Trophoblast cell (in vitro differentiated cells and primary cell): ENCODE measurements around the gene EFHC1.

ENCODE experiments used
- DNase-seq, 2 donors: peaks; one replicate each; pipeline ENCODE4 v3.0.0-alpha.2; 2016
- H2AFZ ChIP-seq: 2 replicates; pipeline ENCODE4 v1.6.1; 2013; ENCODE audit warnings: low read length, moderate library complexity, mild to moderate bottlenecking; ENCODE audit not compliant: insufficient read depth, poor library complexity
- H2AK5ac ChIP-seq: 2 replicates; pipeline ENCODE4 v1.6.1; 2013; ENCODE audit warnings: mild to moderate bottlenecking, low read length
- H2BK120ac ChIP-seq: 2 replicates; pipeline ENCODE4 v1.6.1; 2013; ENCODE audit warnings: low read length, mild to moderate bottlenecking, moderate library complexity; ENCODE audit not compliant: insufficient read depth, poor library complexity
- H2BK12ac ChIP-seq: 2 replicates; pipeline ENCODE4 v1.6.1; 2013; ENCODE audit warnings: mild to moderate bottlenecking, low read length, moderate library complexity
- H2BK5ac ChIP-seq: 2 replicates; pipeline ENCODE4 v1.6.1; 2013; ENCODE audit warnings: low read length, low read depth, moderate library complexity, mild to moderate bottlenecking; ENCODE audit not compliant: poor library complexity
- H3K14ac ChIP-seq: 2 replicates; pipeline ENCODE4 v1.6.1; 2013; ENCODE audit warnings: mild to moderate bottlenecking, low read length
- H3K18ac ChIP-seq: 2 replicates; pipeline ENCODE4 v1.6.1; 2013; ENCODE audit warnings: mild to moderate bottlenecking, low read length
- H3K23ac ChIP-seq: 2 replicates; pipeline ENCODE4 v1.6.1; 2013; ENCODE audit warnings: low read length
- H3K27ac ChIP-seq: 2 replicates; pipeline ENCODE4 v1.5.1; 2013; ENCODE audit warnings: low read depth, mild to moderate bottlenecking, inconsistent platforms, low read length, moderate library complexity
- H3K27me3 ChIP-seq: 2 replicates; pipeline ENCODE4 v1.6.1; 2013; ENCODE audit warnings: inconsistent platforms, mild to moderate bottlenecking, low read length, moderate library complexity; ENCODE audit not compliant: insufficient read depth
- H3K36me3 ChIP-seq, 2 experiments: 1 replicate in 1 of 2; 2 replicates in 1 of 2; pipeline ENCODE4 v1.6.1; 2013; ENCODE audit warnings: low read length in 2 of 2, mild to moderate bottlenecking in 2 of 2, moderate library complexity in 1 of 2; ENCODE audit not compliant: insufficient read depth in 2 of 2, control insufficient read depth in 1 of 2
- H3K4ac ChIP-seq: 2 replicates; pipeline ENCODE4 v1.6.1; 2013; ENCODE audit warnings: low read depth, mild to moderate bottlenecking, low read length, moderate library complexity
- H3K4me1 ChIP-seq, 2 experiments: 1 replicate in 1 of 2; 2 replicates in 1 of 2; pipeline ENCODE4 v1.6.1; 2013; ENCODE audit warnings: low read length in 2 of 2, mild to moderate bottlenecking in 2 of 2, moderate library complexity in 1 of 2; ENCODE audit not compliant: insufficient read depth in 2 of 2, control insufficient read depth in 1 of 2
- H3K4me2 ChIP-seq: 2 replicates; pipeline ENCODE4 v1.6.1; 2013; ENCODE audit warnings: inconsistent platforms, mild to moderate bottlenecking, low read length, moderate library complexity
- H3K4me3 ChIP-seq: 2 replicates; pipeline ENCODE4 v1.5.1; 2013; ENCODE audit warnings: mild to moderate bottlenecking, low read depth, low read length, inconsistent platforms
- H3K79me1 ChIP-seq: one replicate; pipeline ENCODE4 v1.6.1; 2013; ENCODE audit warnings: low read length
- H3K79me2 ChIP-seq: 2 replicates; pipeline ENCODE4 v1.6.1; 2013; ENCODE audit warnings: low read length, mild to moderate bottlenecking; ENCODE audit not compliant: control insufficient read depth, insufficient read depth, poor library complexity
- H3K9ac ChIP-seq: 2 replicates; pipeline ENCODE4 v1.6.1; 2013; ENCODE audit warnings: mild to moderate bottlenecking, low read length
- H3K9me3 ChIP-seq: 2 replicates; pipeline ENCODE4 v1.6.1; 2013; ENCODE audit warnings: low read depth, mild to moderate bottlenecking, control low read depth, inconsistent platforms, low read length; ENCODE audit not compliant: insufficient read depth
- H4K12ac ChIP-seq: 2 replicates; pipeline ENCODE4 v1.6.1; 2013; ENCODE audit warnings: low read depth, mild to moderate bottlenecking, low read length, moderate library complexity
- H4K8ac ChIP-seq: 2 replicates; pipeline ENCODE4 v1.6.1; 2013; ENCODE audit warnings: low read depth, mild to moderate bottlenecking, low read length, moderate library complexity
- H4K91ac ChIP-seq: one replicate; pipeline ENCODE4 v1.6.1; 2013; ENCODE audit warnings: low read depth, mild to moderate bottlenecking, low read length, moderate library complexity
- WGBS: extraction: QIAGEN DNeasy Blood & Tissue Kit; methylation state at CpG from one replicate; pipeline ENCODE4 v1.1.7; 2013; ENCODE audit warnings: missing lambda C conversion rate; ENCODE audit not compliant: insufficient read length, insufficient coverage; ENCODE audit errors: extremely low coverage; 5-methylcytosine and 5-hydroxymethylcytosine counted together

Gene EFHC1

GRCh38 chr6:52504782-52505136, 84.6 kb downstream of the EFHC1 start:
- no peak overlapping the region for H3K23ac ChIP-seq
- no peak overlapping the region for H4K12ac ChIP-seq
- DNase-seq: peak in 1 of 2 donors; percentile 10
- no peak overlapping the region for H4K8ac ChIP-seq
- no peak overlapping the region for H3K27ac ChIP-seq
- no peak overlapping the region for H2AK5ac ChIP-seq
- no peak overlapping the region for H3K18ac ChIP-seq
- no peaks in the 10 kb centered on the region for H3K79me2 ChIP-seq
- no peak overlapping the region for H2BK5ac ChIP-seq
- no peak overlapping the region for H4K91ac ChIP-seq
- H3K27me3 ChIP-seq: no peaks in the 10 kb centered on the region
- H3K79me1 ChIP-seq: peaks cover 2% of the 10 kb centered on the region
- peaks cover 38 to 54% of the 10 kb centered on the region in 2 experiments for H3K36me3 ChIP-seq
- no CpG with 5 or more reads among the region's 10 CpGs for WGBS
- no peak overlapping the region for H3K9ac ChIP-seq
- no peak overlapping the region for H2BK120ac ChIP-seq
- H3K14ac ChIP-seq: no peak overlapping the region
- H3K4me1 ChIP-seq: peaks cover 21 to 22% of the 10 kb centered on the region in 2 experiments
- H3K4me3 ChIP-seq: no peak overlapping the region
- no peaks in the 10 kb centered on the region for H3K9me3 ChIP-seq
- no peak overlapping the region for H3K4me2 ChIP-seq
- H2BK12ac ChIP-seq: no peak overlapping the region
- no peak overlapping the region for H3K4ac ChIP-seq
- no peak overlapping the region for H2AFZ ChIP-seq

GRCh38 chr6:52505726-52506409, 85.7 kb downstream of the EFHC1 start:
- DNase-seq: no peak
- no peak overlapping the region for H3K9ac ChIP-seq
- H2BK5ac ChIP-seq: no peak overlapping the region
- no peaks in the 10 kb centered on the region for H3K27me3 ChIP-seq
- H3K18ac ChIP-seq: no peak overlapping the region
- no peak overlapping the region for H4K12ac ChIP-seq
- no CpG with 5 or more reads among the region's 16 CpGs for WGBS
- H3K79me2 ChIP-seq: no peaks in the 10 kb centered on the region
- H2BK12ac ChIP-seq: no peak overlapping the region
- peaks cover 21 to 22% of the 10 kb centered on the region in 2 experiments for H3K4me1 ChIP-seq
- peaks cover 2% of the 10 kb centered on the region for H3K79me1 ChIP-seq
- H3K9me3 ChIP-seq: no peaks in the 10 kb centered on the region
- no peak overlapping the region for H2BK120ac ChIP-seq
- H4K8ac ChIP-seq: no peak overlapping the region
- H4K91ac ChIP-seq: no peak overlapping the region
- no peak overlapping the region for H3K4me3 ChIP-seq
- H3K4me2 ChIP-seq: no peak overlapping the region
- peaks cover 38 to 50% of the 10 kb centered on the region in 2 experiments for H3K36me3 ChIP-seq
- H2AK5ac ChIP-seq: no peak overlapping the region
- H3K23ac ChIP-seq: no peak overlapping the region
- no peak overlapping the region for H3K27ac ChIP-seq
- no peak overlapping the region for H3K14ac ChIP-seq
- H2AFZ ChIP-seq: no peak overlapping the region
- no peak overlapping the region for H3K4ac ChIP-seq

DNA sequence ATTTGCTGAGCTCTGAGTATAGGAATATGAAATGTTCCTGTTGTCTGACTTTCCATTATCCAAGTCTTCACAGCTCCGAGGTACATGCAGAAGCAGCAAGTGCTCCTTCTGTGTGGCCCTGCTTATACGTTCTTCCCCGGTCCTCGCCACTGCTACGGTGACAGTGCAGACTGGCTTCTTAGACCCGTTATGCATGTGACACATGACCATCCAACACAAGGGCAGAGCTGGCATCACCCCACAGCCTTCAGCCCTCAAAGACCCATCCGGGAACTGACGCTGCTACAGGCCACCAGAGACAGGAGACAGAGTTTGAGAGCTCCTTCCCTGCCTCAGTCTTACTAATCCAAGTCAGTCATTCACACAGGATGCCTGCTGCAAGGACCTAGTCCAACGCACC, 86.3 kb downstream of the EFHC1 start:
- no peak overlapping the region for H4K12ac ChIP-seq
- DNase-seq: no peak
- no peak overlapping the region for H3K4ac ChIP-seq
- H2BK120ac ChIP-seq: no peak overlapping the region
- H3K79me1 ChIP-seq: peaks cover 6% of the 10 kb centered on the region
- H2BK5ac ChIP-seq: no peak overlapping the region
- H3K18ac ChIP-seq: no peak overlapping the region
- no peak overlapping the region for H4K91ac ChIP-seq
- H2BK12ac ChIP-seq: no peak overlapping the region
- H3K79me2 ChIP-seq: no peaks in the 10 kb centered on the region
- H3K9me3 ChIP-seq: no peaks in the 10 kb centered on the region
- H3K27ac ChIP-seq: no peak overlapping the region
- no peak overlapping the region for H3K23ac ChIP-seq
- H3K36me3 ChIP-seq: peaks cover 38 to 50% of the 10 kb centered on the region in 2 experiments
- H2AK5ac ChIP-seq: no peak overlapping the region
- WGBS: no CpG with 5 or more reads among the region's 9 CpGs
- H3K4me1 ChIP-seq: peaks cover 26 to 28% of the 10 kb centered on the region in 2 experiments
- no peak overlapping the region for H3K4me2 ChIP-seq
- H4K8ac ChIP-seq: no peak overlapping the region
- H2AFZ ChIP-seq: no peak overlapping the region
- no peak overlapping the region for H3K14ac ChIP-seq
- no peaks in the 10 kb centered on the region for H3K27me3 ChIP-seq
- no peak overlapping the region for H3K9ac ChIP-seq
- H3K4me3 ChIP-seq: no peak overlapping the region

- peaks cover 13% of the 10 kb centered on the region for H3K79me1 ChIP-seq
- H2BK120ac ChIP-seq: no peak overlapping the region
- no peaks in the 10 kb centered on the region for H3K27me3 ChIP-seq
- H4K91ac ChIP-seq: no peak overlapping the region
- no peak overlapping the region for H4K8ac ChIP-seq
- H4K12ac ChIP-seq: no peak overlapping the region
- H2AFZ ChIP-seq: no peak overlapping the region
- H3K9ac ChIP-seq: no peak overlapping the region
- no peak overlapping the region for H2BK5ac ChIP-seq
- H2AK5ac ChIP-seq: no peak overlapping the region
- no peak overlapping the region for H3K14ac ChIP-seq
- H3K4ac ChIP-seq: no peak overlapping the region
- peaks cover 30 to 39% of the 10 kb centered on the region in 2 experiments for H3K36me3 ChIP-seq
- peak in 1 of 2 donors; percentile 41 for DNase-seq
- no peak overlapping the region for H3K27ac ChIP-seq
- H3K4me1 ChIP-seq: peaks cover 32 to 34% of the 10 kb centered on the region in 2 experiments
- no peak overlapping the region for H3K4me2 ChIP-seq
- H2BK12ac ChIP-seq: no peak overlapping the region
- no peaks in the 10 kb centered on the region for H3K79me2 ChIP-seq
- no peak overlapping the region for H3K23ac ChIP-seq
- H3K9me3 ChIP-seq: no peaks in the 10 kb centered on the region
- no CpG with 5 or more reads among the region's 3 CpGs for WGBS
- H3K4me3 ChIP-seq: no peak overlapping the region
- no peak overlapping the region for H3K18ac ChIP-seq
Measured at GRCh38 chr6:52507557-52508260, 87.6 kb downstream of the EFHC1 start.
